ENCODE results near the gene KLHL42. TPM values are rescaled to one million over a fixed set of nuclear protein-coding genes. Genes with fewer than 3 reads are reported as not detected.
"Not testable (repeated sequence)": the region's sequence is repeated elsewhere in the genome, so short reads cannot be mapped to it uniquely, and the experiment has no call there.

The KLHL42 gene
- total and polyA plus RNA-seq, 7 donors, result 0.94 to 4.6 (median 2.8) TPM

GRCh38 chr12:27743601-27744000, 36.4 kb upstream of the KLHL42 start:
- Histone ChIP-seq H3K36me3 (ENCODE audit: insufficient read depth in 1 of 2, low read depth in 1 of 2) (peaks cover 4 to 65% of the 10 kb centered on the region in 2 donors), H3K4me3 (no peak overlapping the region), H3K4me1 (peaks cover 2% of the 10 kb centered on the region), H3K27ac (no peak overlapping the region), H3K9me3 (no peaks in the 10 kb centered on the region), H3K27me3 (ENCODE audit: insufficient read depth in 3 of 3, low read length in 2 of 3) (no peaks in the 10 kb centered on the region)
- no peak for TF ChIP-seq CTCF (IDR thresholded peaks at IDR 0.05)
- no peak for DNase-seq
- WGBS, 3 donors, result 97% methylated on average over 5 of the region's 5 CpGs
- intact Hi-C loops (cut with DNase I), result no loop called here
- ATAC-seq, result no peak

- H3K4me1 ChIP-seq; H3K27me3 ChIP-seq (ENCODE audit: insufficient read depth in 3 of 3, low read length in 2 of 3); intact Hi-C loops (cut with DNase I); DNase-seq; H3K4me3 ChIP-seq; H3K27ac ChIP-seq; H3K9me3 ChIP-seq; ATAC-seq: not testable (repeated sequence)
- H3K36me3 ChIP-seq (ENCODE audit: insufficient read depth in 1 of 2, low read depth in 1 of 2), result peaks cover 4 to 44% of the 10 kb centered on the region in 2 donors
- WGBS, 3 donors, result 83 to 93% (median 88%) methylated on average over 1 of the region's 1 CpG
Measured at GRCh38 chr12:27745734-27746133, 34.3 kb upstream of the KLHL42 start.

GRCh38 chr12:27747111-27747820, 32.8 kb upstream of the KLHL42 start:
- no peak overlapping the region for H3K4me3 ChIP-seq
- H3K27ac ChIP-seq, result peak overlapping the region; percentile 54
- intact Hi-C loops (cut with DNase I), result no loop called here
- DNase-seq (no peak), ATAC-seq (peak; percentile 57 to 86 (median 80))
- TF ChIP-seq CTCF (IDR thresholded peaks at IDR 0.05), result no peak
- peaks cover 4 to 29% of the 10 kb centered on the region in 2 donors for H3K36me3 ChIP-seq (ENCODE audit: insufficient read depth in 1 of 2, low read depth in 1 of 2)
- 85 to 91% (median 86%) methylated on average over 3 of the region's 3 CpGs for WGBS, 3 donors
- H3K4me1 ChIP-seq, result peaks cover 3% of the 10 kb centered on the region
- H3K9me3 ChIP-seq, result no peaks in the 10 kb centered on the region
- no peaks in the 10 kb centered on the region for H3K27me3 ChIP-seq (ENCODE audit: insufficient read depth in 3 of 3, low read length in 2 of 3)

GRCh38 chr12:27751386-27752047, 28.5 kb upstream of the KLHL42 start:
- Histone ChIP-seq H3K36me3 (ENCODE audit: insufficient read depth in 1 of 2, low read depth in 1 of 2) (peaks cover 3 to 26% of the 10 kb centered on the region in 2 donors), H3K9me3 (no peaks in the 10 kb centered on the region), H3K27ac (no peak overlapping the region), H3K4me3 (no peak overlapping the region), H3K27me3 (ENCODE audit: insufficient read depth in 3 of 3, low read length in 2 of 3) (no peaks in the 10 kb centered on the region), H3K4me1 (peaks cover 3% of the 10 kb centered on the region)
- no peak for ATAC-seq
- no peak for TF ChIP-seq CTCF (IDR thresholded peaks at IDR 0.05)
- DNase-seq, result no peak
- 84 to 90% (median 89%) methylated on average over 15 of the region's 15 CpGs for WGBS, 3 donors
- intact Hi-C loops (cut with DNase I), result no loop called here

- Histone ChIP-seq H3K9me3 (no peaks in the 10 kb centered on the region), H3K27me3 (ENCODE audit: insufficient read depth in 3 of 3, low read length in 2 of 3) (no peaks in the 10 kb centered on the region), H3K4me1 (no peaks in the 10 kb centered on the region), H3K4me3 (no peak overlapping the region), H3K36me3 (ENCODE audit: insufficient read depth in 1 of 2, low read depth in 1 of 2) (peaks cover 3 to 30% of the 10 kb centered on the region in 2 donors), H3K27ac (no peak overlapping the region)
- ATAC-seq (no peak), DNase-seq (no peak)
- 91 to 96% (median 92%) methylated on average over 3 of the region's 3 CpGs for WGBS, 3 donors
- no peak for TF ChIP-seq CTCF (IDR thresholded peaks at IDR 0.05)
- intact Hi-C loops (cut with DNase I), result no loop called here
Measured at GRCh38 chr12:27754795-27755194, 25.2 kb upstream of the KLHL42 start.

All from psoas muscle (tissue), 8 donors.